Gastrocnemius medialis (tissue), 4 donors: ENCODE measurements around the gene OR10G3.

Experiments used
- POLR2A ChIP-seq, 2 donors: fragments of 450-650 bp; IDR thresholded peaks; one replicate each; pipeline ENCODE4 v1.6.1; 2017; ENCODE audit warnings: antibody characterized with exemption in 2 of 2, mild to moderate bottlenecking in 2 of 2, moderate library complexity in 2 of 2
- TF ChIP-seq, protein P1 (sequence below), 5 experiments: fragments of 450-650 bp in 3 of 5; fragments of 200-600 bp in 2 of 5; sonication (generic) in 2 of 5; IDR thresholded peaks in 4 of 5; conservative IDR thresholded peaks in 1 of 5; 1 replicate in 4 of 5; 2 replicates in 1 of 5; pipeline ENCODE4 v1.5.1; 2016 to 2019; ENCODE audit warnings: antibody characterized with exemption in 5 of 5, mild to moderate bottlenecking in 3 of 5, moderate library complexity in 3 of 5

DNA sequence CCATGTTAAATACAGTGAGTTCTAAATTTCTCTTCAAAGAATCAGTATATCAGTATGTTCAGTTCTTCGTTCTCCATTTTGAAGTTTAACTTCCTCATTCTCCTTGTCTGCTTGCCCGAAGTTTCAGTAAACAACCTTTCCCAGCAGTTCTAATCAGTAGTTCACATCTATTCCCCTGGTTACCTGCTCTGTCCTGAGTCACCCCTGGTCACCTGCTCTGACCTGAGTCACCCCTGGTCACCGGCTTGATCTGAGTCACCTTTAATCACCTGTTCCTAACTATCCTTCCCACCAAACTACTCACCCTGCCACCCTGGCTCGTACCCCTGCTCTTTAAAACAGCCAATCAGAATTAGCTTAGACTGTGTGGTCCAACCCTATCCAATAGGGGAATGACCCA is 9.4 kb upstream of the OR10G3 start:
- TF ChIP-seq, protein P1, sequence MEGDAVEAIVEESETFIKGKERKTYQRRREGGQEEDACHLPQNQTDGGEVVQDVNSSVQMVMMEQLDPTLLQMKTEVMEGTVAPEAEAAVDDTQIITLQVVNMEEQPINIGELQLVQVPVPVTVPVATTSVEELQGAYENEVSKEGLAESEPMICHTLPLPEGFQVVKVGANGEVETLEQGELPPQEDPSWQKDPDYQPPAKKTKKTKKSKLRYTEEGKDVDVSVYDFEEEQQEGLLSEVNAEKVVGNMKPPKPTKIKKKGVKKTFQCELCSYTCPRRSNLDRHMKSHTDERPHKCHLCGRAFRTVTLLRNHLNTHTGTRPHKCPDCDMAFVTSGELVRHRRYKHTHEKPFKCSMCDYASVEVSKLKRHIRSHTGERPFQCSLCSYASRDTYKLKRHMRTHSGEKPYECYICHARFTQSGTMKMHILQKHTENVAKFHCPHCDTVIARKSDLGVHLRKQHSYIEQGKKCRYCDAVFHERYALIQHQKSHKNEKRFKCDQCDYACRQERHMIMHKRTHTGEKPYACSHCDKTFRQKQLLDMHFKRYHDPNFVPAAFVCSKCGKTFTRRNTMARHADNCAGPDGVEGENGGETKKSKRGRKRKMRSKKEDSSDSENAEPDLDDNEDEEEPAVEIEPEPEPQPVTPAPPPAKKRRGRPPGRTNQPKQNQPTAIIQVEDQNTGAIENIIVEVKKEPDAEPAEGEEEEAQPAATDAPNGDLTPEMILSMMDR (IDR thresholded peaks at IDR 0.05 in 4 of 5, conservative IDR thresholded peaks at IDR 0.05 in 1 of 5): no peak
- TF ChIP-seq POLR2A (IDR thresholded peaks at IDR 0.05): no peak
